Measurements from ENCODE around the gene KSR2. TPM values are rescaled to one million over a fixed set of nuclear protein-coding genes. Genes with fewer than 3 reads are reported as not detected.

Gene KSR2
- total RNA-seq, 1 donor from 2014 or later = under 0.01 TPM

- Histone ChIP-seq H3K27me3 (ENCODE audit: control insufficient read depth in 3 of 3, insufficient read depth in 3 of 3, low read length in 3 of 3) (peaks cover 3 to 16% (median 4%) of the 10 kb centered on the region in 3 donors), H3K9ac (ENCODE audit: low read depth in 1 of 3, low read length in 3 of 3) (no peak overlapping the region), H3K9me3 (ENCODE audit: control insufficient read depth in 3 of 3, low read length in 3 of 3) (peaks cover 0 to 4% (median 3%) of the 10 kb centered on the region in 3 donors), H3K4me3 (ENCODE audit: low read length in 3 of 3) (no peak overlapping the region), H3K4me1 (ENCODE audit: control insufficient read depth in 3 of 3, insufficient read depth in 3 of 3, low read length in 3 of 3) (no peaks in the 10 kb centered on the region), H3K27ac (ENCODE audit: low read depth, low read length) (no peak overlapping the region), H3K36me3 (ENCODE audit: control insufficient read depth in 3 of 3, insufficient read depth in 3 of 3, low read length in 3 of 3) (no peaks in the 10 kb centered on the region)
Measured at GRCh38 chr12:117853600-117853999, 115.2 kb downstream of the KSR2 start.

GRCh38 chr12:117850048-117850447, 118.7 kb downstream of the KSR2 start:
- Histone ChIP-seq H3K9ac (ENCODE audit: low read depth in 1 of 3, low read length in 3 of 3) (no peak overlapping the region), H3K4me1 (ENCODE audit: control insufficient read depth in 3 of 3, insufficient read depth in 3 of 3, low read length in 3 of 3) (no peaks in the 10 kb centered on the region), H3K27me3 (ENCODE audit: control insufficient read depth in 3 of 3, insufficient read depth in 3 of 3, low read length in 3 of 3) (peaks cover 15 to 18% (median 15%) of the 10 kb centered on the region in 3 donors)

DNA sequence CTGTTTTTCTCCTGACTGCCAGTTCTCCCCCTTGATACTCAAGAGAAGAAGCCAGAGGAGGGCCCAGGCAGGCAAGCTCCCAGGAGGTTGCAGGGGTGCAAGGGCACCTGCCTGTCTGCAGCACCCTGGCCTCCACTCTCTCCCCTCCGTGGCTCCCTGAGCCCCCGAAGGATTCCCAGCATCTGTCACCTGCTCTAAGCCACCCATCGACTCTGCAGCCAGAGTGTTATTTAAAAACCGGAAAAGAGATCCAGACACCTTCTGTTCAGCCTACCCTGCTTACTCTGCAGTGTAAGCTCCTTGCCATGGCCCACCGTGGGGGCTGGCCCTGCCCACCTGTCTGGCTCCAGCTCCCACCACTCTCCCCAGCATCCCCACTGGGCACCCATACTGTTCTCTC, 121.4 kb downstream of the KSR2 start:
- Histone ChIP-seq H3K4me1 (ENCODE audit: control insufficient read depth in 3 of 3, insufficient read depth in 3 of 3, low read length in 3 of 3) (no peaks in the 10 kb centered on the region), H3K4me3 (ENCODE audit: low read length in 3 of 3) (no peak overlapping the region), H3K9ac (ENCODE audit: low read depth in 1 of 3, low read length in 3 of 3) (no peak overlapping the region), H3K27ac (ENCODE audit: low read depth, low read length) (no peak overlapping the region), H3K9me3 (ENCODE audit: control insufficient read depth in 3 of 3, low read length in 3 of 3) (peaks cover 0 to 9% (median 3%) of the 10 kb centered on the region in 3 donors), H3K36me3 (ENCODE audit: control insufficient read depth in 3 of 3, insufficient read depth in 3 of 3, low read length in 3 of 3) (no peaks in the 10 kb centered on the region), H3K27me3 (ENCODE audit: control insufficient read depth in 3 of 3, insufficient read depth in 3 of 3, low read length in 3 of 3) (peaks cover 21 to 28% (median 23%) of the 10 kb centered on the region in 3 donors)

More at GRCh38 chr12:117850048-117850447, 118.7 kb downstream of the KSR2 start:
- H3K27ac ChIP-seq (ENCODE audit: low read depth, low read length) = no peak overlapping the region
- no peak overlapping the region for H3K4me3 ChIP-seq (ENCODE audit: low read length in 3 of 3)
- peaks cover 0 to 4% (median 3%) of the 10 kb centered on the region in 3 donors for H3K9me3 ChIP-seq (ENCODE audit: control insufficient read depth in 3 of 3, low read length in 3 of 3)
- H3K36me3 ChIP-seq (ENCODE audit: control insufficient read depth in 3 of 3, insufficient read depth in 3 of 3, low read length in 3 of 3) = no peaks in the 10 kb centered on the region

GRCh38 chr12:117845271-117845904, 123.4 kb downstream of the KSR2 start:
- Histone ChIP-seq H3K27ac (ENCODE audit: low read depth, low read length) (no peak overlapping the region), H3K4me3 (ENCODE audit: low read length in 3 of 3) (no peak overlapping the region), H3K9me3 (ENCODE audit: control insufficient read depth in 3 of 3, low read length in 3 of 3) (peaks cover 0 to 9% (median 3%) of the 10 kb centered on the region in 3 donors), H3K36me3 (ENCODE audit: control insufficient read depth in 3 of 3, insufficient read depth in 3 of 3, low read length in 3 of 3) (no peaks in the 10 kb centered on the region), H3K9ac (ENCODE audit: low read depth in 1 of 3, low read length in 3 of 3) (no peak overlapping the region), H3K27me3 (ENCODE audit: control insufficient read depth in 3 of 3, insufficient read depth in 3 of 3, low read length in 3 of 3) (peaks cover 27 to 31% (median 27%) of the 10 kb centered on the region in 3 donors), H3K4me1 (ENCODE audit: control insufficient read depth in 3 of 3, insufficient read depth in 3 of 3, low read length in 3 of 3) (no peaks in the 10 kb centered on the region)

GRCh38 chr12:117844114-117844830, 124.5 kb downstream of the KSR2 start:
- no peak overlapping the region for H3K27ac ChIP-seq (ENCODE audit: low read depth, low read length)
- peaks cover 0 to 9% (median 3%) of the 10 kb centered on the region in 3 donors for H3K9me3 ChIP-seq (ENCODE audit: control insufficient read depth in 3 of 3, low read length in 3 of 3)
- H3K27me3 ChIP-seq (ENCODE audit: control insufficient read depth in 3 of 3, insufficient read depth in 3 of 3, low read length in 3 of 3) = peaks cover 27 to 31% (median 27%) of the 10 kb centered on the region in 3 donors
- H3K4me1 ChIP-seq (ENCODE audit: control insufficient read depth in 3 of 3, insufficient read depth in 3 of 3, low read length in 3 of 3) = no peaks in the 10 kb centered on the region
- no peaks in the 10 kb centered on the region for H3K36me3 ChIP-seq (ENCODE audit: control insufficient read depth in 3 of 3, insufficient read depth in 3 of 3, low read length in 3 of 3)
- peak overlapping the region in 1 of 3 donors; percentile 38 for H3K4me3 ChIP-seq (ENCODE audit: low read length in 3 of 3)
- H3K9ac ChIP-seq (ENCODE audit: low read depth in 1 of 3, low read length in 3 of 3) = no peak overlapping the region

DNA sequence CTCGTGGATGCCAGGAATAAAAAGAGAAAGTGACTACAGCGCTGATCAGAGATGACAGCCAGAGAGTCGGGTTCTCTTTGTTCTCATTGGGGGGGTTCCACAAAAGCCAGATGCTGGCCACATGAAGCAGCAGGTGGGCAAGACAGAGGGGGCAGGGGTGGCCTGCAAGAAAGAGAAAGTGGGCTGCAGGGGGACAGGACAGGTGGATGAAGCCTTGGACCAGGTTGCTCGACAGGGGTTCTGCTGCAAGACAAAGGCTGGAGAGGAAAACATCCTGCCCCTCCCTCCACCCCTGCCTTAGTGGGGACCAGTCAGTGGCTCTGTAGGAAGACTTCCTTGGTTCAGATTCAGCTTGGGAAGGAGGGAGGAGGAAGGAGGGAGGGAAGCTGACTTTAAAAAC, 126.2 kb downstream of the KSR2 start:
- H3K27me3 ChIP-seq (ENCODE audit: control insufficient read depth in 3 of 3, insufficient read depth in 3 of 3, low read length in 3 of 3) = peaks cover 23 to 32% (median 31%) of the 10 kb centered on the region in 3 donors
- H3K4me3 ChIP-seq (ENCODE audit: low read length in 3 of 3) = no peak overlapping the region
- H3K36me3 ChIP-seq (ENCODE audit: control insufficient read depth in 3 of 3, insufficient read depth in 3 of 3, low read length in 3 of 3) = no peaks in the 10 kb centered on the region

DNA sequence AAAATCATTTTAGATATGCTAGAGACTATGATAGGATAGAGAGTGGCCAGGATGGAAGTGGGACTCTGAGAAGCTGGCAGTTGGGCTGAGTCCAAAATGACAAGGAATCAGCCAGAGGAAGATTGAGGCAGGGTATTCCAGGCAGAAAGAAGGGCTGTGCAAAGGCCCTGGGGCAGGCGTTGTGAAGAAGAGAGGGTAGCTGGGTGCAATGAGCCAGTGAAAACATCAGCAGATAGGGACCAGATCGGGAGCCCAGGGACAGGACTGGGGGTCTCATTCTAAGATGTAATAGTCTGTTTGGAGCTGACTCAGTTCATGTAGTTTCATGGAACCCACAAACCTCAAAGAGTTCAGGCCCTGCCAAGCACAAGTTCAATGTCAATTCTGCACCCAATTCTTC, 126.6 kb downstream of the KSR2 start:
- H3K4me1 ChIP-seq (ENCODE audit: control insufficient read depth in 3 of 3, insufficient read depth in 3 of 3, low read length in 3 of 3) = peaks cover 0 to under 1% (median 0%) of the 10 kb centered on the region in 3 donors
- H3K4me3 ChIP-seq (ENCODE audit: low read length in 3 of 3) = no peak overlapping the region
- H3K9me3 ChIP-seq (ENCODE audit: control insufficient read depth in 3 of 3, low read length in 3 of 3) = peaks cover 0 to 9% (median 3%) of the 10 kb centered on the region in 3 donors
- no peaks in the 10 kb centered on the region for H3K36me3 ChIP-seq (ENCODE audit: control insufficient read depth in 3 of 3, insufficient read depth in 3 of 3, low read length in 3 of 3)
- peaks cover 19 to 30% (median 28%) of the 10 kb centered on the region in 3 donors for H3K27me3 ChIP-seq (ENCODE audit: control insufficient read depth in 3 of 3, insufficient read depth in 3 of 3, low read length in 3 of 3)
- H3K27ac ChIP-seq (ENCODE audit: low read depth, low read length) = no peak overlapping the region
- H3K9ac ChIP-seq (ENCODE audit: low read depth in 1 of 3, low read length in 3 of 3) = no peak overlapping the region

More for the DNA sequence above, 126.2 kb downstream of the KSR2 start:
- no peak overlapping the region for H3K9ac ChIP-seq (ENCODE audit: low read depth in 1 of 3, low read length in 3 of 3)
- no peaks in the 10 kb centered on the region for H3K4me1 ChIP-seq (ENCODE audit: control insufficient read depth in 3 of 3, insufficient read depth in 3 of 3, low read length in 3 of 3)
- peaks cover 0 to 9% (median 3%) of the 10 kb centered on the region in 3 donors for H3K9me3 ChIP-seq (ENCODE audit: control insufficient read depth in 3 of 3, low read length in 3 of 3)
- H3K27ac ChIP-seq (ENCODE audit: low read depth, low read length) = no peak overlapping the region

GRCh38 chr12:117837737-117838050, 131.1 kb downstream of the KSR2 start:
- H3K27me3 ChIP-seq (ENCODE audit: control insufficient read depth in 3 of 3, insufficient read depth in 3 of 3, low read length in 3 of 3) = peaks cover 6 to 20% (median 19%) of the 10 kb centered on the region in 3 donors
- no peak overlapping the region for H3K4me3 ChIP-seq (ENCODE audit: low read length in 3 of 3)
- H3K9ac ChIP-seq (ENCODE audit: low read depth in 1 of 3, low read length in 3 of 3) = no peak overlapping the region
- H3K36me3 ChIP-seq (ENCODE audit: control insufficient read depth in 3 of 3, insufficient read depth in 3 of 3, low read length in 3 of 3) = no peaks in the 10 kb centered on the region
- no peak overlapping the region for H3K27ac ChIP-seq (ENCODE audit: low read depth, low read length)
- H3K9me3 ChIP-seq (ENCODE audit: control insufficient read depth in 3 of 3, low read length in 3 of 3) = no peaks in the 10 kb centered on the region
- peaks cover 2 to 4% (median 4%) of the 10 kb centered on the region in 3 donors for H3K4me1 ChIP-seq (ENCODE audit: control insufficient read depth in 3 of 3, insufficient read depth in 3 of 3, low read length in 3 of 3)

- Histone ChIP-seq H3K27ac (ENCODE audit: low read depth, low read length) (no peak overlapping the region), H3K9ac (ENCODE audit: low read depth in 1 of 3, low read length in 3 of 3) (no peak overlapping the region), H3K27me3 (ENCODE audit: control insufficient read depth in 3 of 3, insufficient read depth in 3 of 3, low read length in 3 of 3) (peaks cover 6 to 16% (median 13%) of the 10 kb centered on the region in 3 donors), H3K4me3 (ENCODE audit: low read length in 3 of 3) (no peak overlapping the region), H3K9me3 (ENCODE audit: control insufficient read depth in 3 of 3, low read length in 3 of 3) (no peaks in the 10 kb centered on the region), H3K4me1 (ENCODE audit: control insufficient read depth in 3 of 3, insufficient read depth in 3 of 3, low read length in 3 of 3) (peaks cover 2 to 4% (median 4%) of the 10 kb centered on the region in 3 donors), H3K36me3 (ENCODE audit: control insufficient read depth in 3 of 3, insufficient read depth in 3 of 3, low read length in 3 of 3) (no peaks in the 10 kb centered on the region)
Measured at GRCh38 chr12:117836999-117837736, 131.6 kb downstream of the KSR2 start.

Measured in skeletal muscle tissue (tissue), 4 donors.